Stimulated activated CD4-positive, alpha-beta T cell treated with anti-CD3 and anti-CD28 coated beads, Interleukin-4, amount 100 ng/mL, for 48 hours (primary cell): Measurements from ENCODE around the gene TMEM98.
"Not testable (repeated sequence)": the region's sequence is repeated elsewhere in the genome, so short reads cannot be mapped to it uniquely, and the experiment has no call there.

ENCODE experiments used
- DNase-seq, 2 donors: peaks; one replicate each; pipeline ENCODE4 v3.0.0-alpha.2; 2020; ENCODE audit warnings: low read depth in 2 of 2

The TMEM98 gene

GRCh38 chr17:32981611-32982010, 53.7 kb downstream of the TMEM98 start:
- DNase-seq, result not testable (repeated sequence)

- DNase-seq, result no peak
Measured at GRCh38 chr17:32985050-32985756, 57.2 kb downstream of the TMEM98 start.

GRCh38 chr17:32987453-32987805, 59.5 kb downstream of the TMEM98 start:
- not testable (repeated sequence) for DNase-seq

GRCh38 chr17:32987868-32988267, 59.9 kb downstream of the TMEM98 start:
- DNase-seq, result not testable (repeated sequence)

GRCh38 chr17:32988481-32989101, 60.6 kb downstream of the TMEM98 start:
- DNase-seq, result no peak

GRCh38 chr17:32992321-32993033, 64.5 kb downstream of the TMEM98 start:
- no peak for DNase-seq

- no peak for DNase-seq
Measured at GRCh38 chr17:32993977-32994376, 66.0 kb downstream of the TMEM98 start.
